Loucy (cell line): ENCODE data around the gene AMOTL2.
A peak's percentile ranks its signal among the peaks of the same experiment; 100 is the strongest.

Experiments used
- H2AFZ ChIP-seq: fragments of 200-600 bp; sonication (generic); 2 replicates; pipeline ENCODE4 v1.6.0; 2016; ENCODE audit warnings: antibody characterized with exemption, mild to moderate bottlenecking, low read length, moderate library complexity
- H3F3A ChIP-seq: fragments of 200-600 bp; 2 replicates; pipeline ENCODE4 v1.6.0; 2016; ENCODE audit warnings: antibody characterized with exemption, low read depth, mild to moderate bottlenecking
- H3K27me3 ChIP-seq: fragments of 200-600 bp; sonication (generic); 2 replicates; pipeline ENCODE4 v1.6.1; 2014; ENCODE audit warnings: low read length, mild to moderate bottlenecking; ENCODE audit not compliant: insufficient read depth, poor library complexity, severe bottlenecking
- H3K36me3 ChIP-seq: fragments of 200-600 bp; sonication (generic); 2 replicates; pipeline ENCODE4 v1.6.1; 2016; ENCODE audit warnings: low read length; ENCODE audit not compliant: insufficient read depth
- H3K4me1 ChIP-seq: fragments of 200-600 bp; sonication (generic); 2 replicates; pipeline ENCODE4 v1.5.1; 2014; ENCODE audit warnings: low read length, mild to moderate bottlenecking; ENCODE audit not compliant: insufficient read depth, poor library complexity, severe bottlenecking
- H3K4me2 ChIP-seq: fragments of 200-600 bp; sonication (generic); 2 replicates; pipeline ENCODE4 v1.6.0; 2014; ENCODE audit warnings: antibody characterized with exemption, low read length, low read depth, mild to moderate bottlenecking; ENCODE audit not compliant: poor library complexity, severe bottlenecking
- H3K4me3 ChIP-seq: fragments of 200-600 bp; sonication (generic); 2 replicates; pipeline ENCODE4 v1.5.1; 2014; ENCODE audit warnings: low read length, mild to moderate bottlenecking, mixed read lengths; ENCODE audit not compliant: poor library complexity, severe bottlenecking
- H3K79me2 ChIP-seq: fragments of 200-600 bp; sonication (generic); 2 replicates; pipeline ENCODE4 v1.6.1; 2014; ENCODE audit warnings: low read length; ENCODE audit not compliant: insufficient read depth
- H3K9ac ChIP-seq: fragments of 200-600 bp; sonication (generic); 2 replicates; pipeline ENCODE4 v1.6.0; 2014; ENCODE audit warnings: mild to moderate bottlenecking, low read depth, low read length, moderate library complexity; ENCODE audit not compliant: poor library complexity, severe bottlenecking
- H3K9me2 ChIP-seq: fragments of 200-600 bp; sonication (generic); replicated peaks from 2 replicates; pipeline ENCODE4 v1.6.1; 2016; ENCODE audit warnings: low read depth, low read length, mixed read lengths
- H3K9me3 ChIP-seq: fragments of 200-600 bp; sonication (generic); 2 replicates; pipeline ENCODE4 v1.6.1; 2014; ENCODE audit warnings: mild to moderate bottlenecking, antibody characterized with exemption, low read length, low read depth; ENCODE audit not compliant: insufficient read depth
- H4K20me1 ChIP-seq: fragments of 200-600 bp; sonication (generic); 2 replicates; pipeline ENCODE4 v1.6.0; 2014; ENCODE audit warnings: antibody characterized with exemption, low read length, mild to moderate bottlenecking; ENCODE audit not compliant: insufficient read depth, poor library complexity, severe bottlenecking
- CTCF ChIP-seq: fragments of 200-600 bp; sonication (generic); conservative IDR thresholded peaks from 2 replicates; pipeline ENCODE4 v1.5.1; 2014; ENCODE audit warnings: mild to moderate bottlenecking, antibody characterized with exemption, low read length
- EZH2phosphoT487 ChIP-seq: fragments of 200-600 bp; IDR thresholded peaks from 2 replicates; pipeline ENCODE4 v1.6.1; 2018; ENCODE audit warnings: antibody characterized with exemption, mild to moderate bottlenecking, moderate library complexity, borderline replicate concordance

Gene AMOTL2

GRCh38 chr3:134364936-134365765 is 9.1 kb downstream of the AMOTL2 start:
- Histone ChIP-seq H3F3A (no peaks in the 10 kb centered on the region), H3K79me2 (no peaks in the 10 kb centered on the region), H3K9me3 (no peaks in the 10 kb centered on the region), H3K27me3 (no peaks in the 10 kb centered on the region), H3K9me2 (no peaks in the 10 kb centered on the region), H4K20me1 (no peaks in the 10 kb centered on the region), H2AFZ (peak overlapping the region; percentile 72), H3K4me2 (peak overlapping the region; percentile 76), H3K36me3 (no peaks in the 10 kb centered on the region), H3K9ac (no peak overlapping the region), H3K4me1 (peaks cover 30% of the 10 kb centered on the region), H3K4me3 (peak overlapping the region; percentile 52)
- no peak for TF ChIP-seq EZH2phosphoT487
- no peak for TF ChIP-seq CTCF

- no peaks in the 10 kb centered on the region for H3K36me3 ChIP-seq
- H3K9me3 ChIP-seq, result no peaks in the 10 kb centered on the region
- peaks cover 30% of the 10 kb centered on the region for H3K4me1 ChIP-seq
- no peaks in the 10 kb centered on the region for H3K27me3 ChIP-seq
- no peaks in the 10 kb centered on the region for H3F3A ChIP-seq
- H4K20me1 ChIP-seq, result no peaks in the 10 kb centered on the region
- TF ChIP-seq CTCF (no peak), EZH2phosphoT487 (no peak)
- H3K79me2 ChIP-seq, result no peaks in the 10 kb centered on the region
- H3K9me2 ChIP-seq, result no peaks in the 10 kb centered on the region
- peak overlapping the region; percentile 72 for H2AFZ ChIP-seq
- H3K4me3 ChIP-seq, result peak overlapping the region; percentile 52
- peak overlapping the region; percentile 63 for H3K9ac ChIP-seq
- peak overlapping the region; percentile 76 for H3K4me2 ChIP-seq
These were observed 9.9 kb downstream of the AMOTL2 start for GRCh38 chr3:134364061-134364935.

- no peaks in the 10 kb centered on the region for H3K79me2 ChIP-seq
- H3F3A ChIP-seq, result no peaks in the 10 kb centered on the region
- peak overlapping the region; percentile 63 for H3K9ac ChIP-seq
These were observed 10.9 kb downstream of the AMOTL2 start for GRCh38 chr3:134363381-134363755.

More at GRCh38 chr3:134363381-134363755, 10.9 kb downstream of the AMOTL2 start:
- Histone ChIP-seq H3K4me3 (no peak overlapping the region), H4K20me1 (no peaks in the 10 kb centered on the region), H3K27me3 (no peaks in the 10 kb centered on the region), H3K4me2 (peak overlapping the region; percentile 76), H3K9me2 (no peaks in the 10 kb centered on the region), H3K36me3 (no peaks in the 10 kb centered on the region), H2AFZ (no peak overlapping the region), H3K9me3 (no peaks in the 10 kb centered on the region), H3K4me1 (peaks cover 30% of the 10 kb centered on the region)
- TF ChIP-seq CTCF, result no peak
- TF ChIP-seq EZH2phosphoT487, result no peak
